Lung (tissue), 12 donors: ENCODE results near the gene STK33. TPM values are rescaled to one million over a fixed set of nuclear protein-coding genes. Genes with fewer than 3 reads are reported as not detected.

ENCODE experiments used
- ATAC-seq: fragments of 200-7000 bp; cut with Tn5 transposase; one replicate; pipeline ENCODE4 v1.9.1; 2020; ENCODE audit warnings: moderate number of reproducible peaks; ENCODE audit not compliant: insufficient read depth, low FRiP score
- DNase-seq, 3 donors: peaks; one replicate each; pipeline ENCODE4 v3.0.0-alpha.2; 2013 to 2017
- H3K27ac ChIP-seq, 2 donors: one replicate each; pipeline ENCODE4 v1.5.1; 2013; ENCODE audit warnings: mild to moderate bottlenecking in 2 of 2, moderate library complexity in 2 of 2, control low read depth in 1 of 2, inconsistent platforms in 1 of 2, low read depth in 1 of 2, low read length in 1 of 2
- H3K27me3 ChIP-seq, 3 donors: one replicate each; pipeline ENCODE4 v1.5.1; 2013; ENCODE audit warnings: low read length in 2 of 3; ENCODE audit not compliant: control insufficient read depth in 3 of 3, insufficient read depth in 3 of 3
- H3K36me3 ChIP-seq, 4 donors: one replicate each; pipeline ENCODE4 v1.5.1; 2013; ENCODE audit warnings: low read length in 4 of 4, mild to moderate bottlenecking in 1 of 4, moderate library complexity in 1 of 4; ENCODE audit not compliant: control insufficient read depth in 4 of 4, insufficient read depth in 4 of 4
- H3K4me1 ChIP-seq, 5 donors: one replicate each; pipeline ENCODE4 v1.5.1; 2013; ENCODE audit warnings: low read length in 5 of 5, mild to moderate bottlenecking in 2 of 5, moderate library complexity in 1 of 5; ENCODE audit not compliant: control insufficient read depth in 5 of 5, insufficient read depth in 5 of 5
- H3K4me3 ChIP-seq: one replicate; pipeline ENCODE4 v1.5.1; 2013; ENCODE audit warnings: mild to moderate bottlenecking, control low read depth, moderate library complexity
- H3K9ac ChIP-seq, 2 donors: one replicate each; pipeline ENCODE4 v1.5.1; 2013; ENCODE audit warnings: low read length in 2 of 2, control low read depth in 1 of 2; ENCODE audit not compliant: insufficient read depth in 1 of 2
- H3K9me3 ChIP-seq, 4 donors: one replicate each; pipeline ENCODE4 v1.5.1; 2013; ENCODE audit warnings: low read length in 3 of 4, mild to moderate bottlenecking in 1 of 4, moderate library complexity in 1 of 4; ENCODE audit not compliant: control insufficient read depth in 4 of 4, insufficient read depth in 3 of 4
- WGBS, 2 donors: extraction: QIAGEN DNeasy Blood & Tissue Kit; methylation state at CpG; one replicate each; pipeline ENCODE4 v1.1.7; 2013; 5-methylcytosine and 5-hydroxymethylcytosine counted together
- polyA plus RNA-seq, 2 donors: library from polyadenylated mRNA; stranded (reverse); fragments of 200-250 nt; gene quantifications; one replicate each; pipeline ENCODE4 v1.2.1, GENCODE V29; 2013
- total RNA-seq, 2 donors: library from RNA; depleted of rRNA in 1 of 2; stranded (reverse); fragments of >200 nt in 1 of 2; gene quantifications; one replicate each; pipeline ENCODE4 v1.2.1, GENCODE V29; 2014 to 2021
- TF ChIP-seq, protein P1 (sequence below): IDR thresholded peaks from 2 replicates; pipeline ENCODE4 v1.5.1; 2012; ENCODE audit warnings: mild to moderate bottlenecking; ENCODE audit errors: control extremely low read depth, extremely low read depth
- donor health status: control.
- donor health status: control.
- donor health status: Bipolar disorder and iron deficiency.
- donor health status: healthy.
- donor health status: DM: yes; HTN: yes; CAD: no.

The STK33 gene
- total and polyA plus RNA-seq, 4 donors = 9.5 to 36.5 (median 20.4) TPM

DNA sequence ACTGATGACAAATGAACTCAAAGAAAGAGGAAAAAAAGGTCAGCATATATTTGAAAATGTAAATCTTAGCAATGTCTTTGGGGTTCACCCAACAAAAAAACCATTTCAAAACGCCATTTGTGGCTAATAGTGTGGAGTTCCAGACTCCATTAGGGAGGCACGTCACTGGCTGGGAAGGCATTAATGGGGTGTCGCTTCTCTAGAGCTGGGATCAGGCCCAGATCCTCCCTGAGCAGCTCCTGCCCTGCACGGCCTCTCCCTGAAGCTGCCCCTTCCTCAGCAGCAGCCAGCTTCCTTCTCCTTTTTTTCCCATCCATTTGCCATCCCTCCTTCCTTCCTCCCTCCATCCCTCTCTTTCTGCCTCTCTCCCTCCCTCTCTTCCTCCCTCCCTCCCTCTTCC is 231.5 kb downstream of the STK33 start:
- whole genome bisulfite sequencing, 2 donors = 52 to 63% methylated on average over 4 of the region's 4 CpGs
- H3K9ac ChIP-seq = no peak overlapping the region
- peak in 2 of 3 donors; percentile 58 to 71 for DNase-seq

DNA sequence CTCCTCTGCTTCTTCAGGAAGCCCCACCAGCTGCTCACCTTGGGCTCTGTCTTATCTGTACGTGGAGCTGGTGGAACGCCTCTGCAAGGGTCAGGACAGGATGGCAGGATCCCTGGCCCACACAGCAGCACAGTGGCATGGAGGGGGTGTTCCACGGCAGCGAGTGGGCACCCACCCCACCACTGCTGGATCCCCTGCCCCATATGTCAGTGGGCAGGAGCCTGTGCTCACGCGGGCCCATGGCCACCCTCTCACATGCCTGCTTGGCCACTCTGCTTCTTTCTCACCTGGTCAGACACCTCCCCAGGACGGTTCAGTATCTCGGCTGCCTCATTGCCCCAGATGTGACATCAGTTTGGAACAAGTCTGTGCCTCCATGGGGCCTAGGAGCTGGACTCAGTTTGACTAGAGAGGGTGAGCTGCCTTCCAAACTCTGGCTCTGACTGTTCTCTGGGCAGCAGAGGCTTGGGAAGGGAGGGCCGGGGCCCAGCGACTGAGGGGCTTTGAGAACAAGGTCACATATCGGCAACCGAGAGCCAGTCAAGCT is 232.3 kb downstream of the STK33 start:
- DNase-seq = no peak

More for the DNA sequence above, 231.5 kb downstream of the STK33 start:
- no peaks in the 10 kb centered on the region for H3K27me3 ChIP-seq
- peaks cover 0 to 22% (median 1%) of the 10 kb centered on the region in 5 donors for H3K4me1 ChIP-seq
- TF ChIP-seq, protein P1, sequence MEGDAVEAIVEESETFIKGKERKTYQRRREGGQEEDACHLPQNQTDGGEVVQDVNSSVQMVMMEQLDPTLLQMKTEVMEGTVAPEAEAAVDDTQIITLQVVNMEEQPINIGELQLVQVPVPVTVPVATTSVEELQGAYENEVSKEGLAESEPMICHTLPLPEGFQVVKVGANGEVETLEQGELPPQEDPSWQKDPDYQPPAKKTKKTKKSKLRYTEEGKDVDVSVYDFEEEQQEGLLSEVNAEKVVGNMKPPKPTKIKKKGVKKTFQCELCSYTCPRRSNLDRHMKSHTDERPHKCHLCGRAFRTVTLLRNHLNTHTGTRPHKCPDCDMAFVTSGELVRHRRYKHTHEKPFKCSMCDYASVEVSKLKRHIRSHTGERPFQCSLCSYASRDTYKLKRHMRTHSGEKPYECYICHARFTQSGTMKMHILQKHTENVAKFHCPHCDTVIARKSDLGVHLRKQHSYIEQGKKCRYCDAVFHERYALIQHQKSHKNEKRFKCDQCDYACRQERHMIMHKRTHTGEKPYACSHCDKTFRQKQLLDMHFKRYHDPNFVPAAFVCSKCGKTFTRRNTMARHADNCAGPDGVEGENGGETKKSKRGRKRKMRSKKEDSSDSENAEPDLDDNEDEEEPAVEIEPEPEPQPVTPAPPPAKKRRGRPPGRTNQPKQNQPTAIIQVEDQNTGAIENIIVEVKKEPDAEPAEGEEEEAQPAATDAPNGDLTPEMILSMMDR = no peak
- H3K4me3 ChIP-seq = no peak overlapping the region
- ATAC-seq = no peak
- no peaks in the 10 kb centered on the region for H3K36me3 ChIP-seq
- no peak overlapping the region for H3K27ac ChIP-seq
- H3K9me3 ChIP-seq = no peaks in the 10 kb centered on the region

DNA sequence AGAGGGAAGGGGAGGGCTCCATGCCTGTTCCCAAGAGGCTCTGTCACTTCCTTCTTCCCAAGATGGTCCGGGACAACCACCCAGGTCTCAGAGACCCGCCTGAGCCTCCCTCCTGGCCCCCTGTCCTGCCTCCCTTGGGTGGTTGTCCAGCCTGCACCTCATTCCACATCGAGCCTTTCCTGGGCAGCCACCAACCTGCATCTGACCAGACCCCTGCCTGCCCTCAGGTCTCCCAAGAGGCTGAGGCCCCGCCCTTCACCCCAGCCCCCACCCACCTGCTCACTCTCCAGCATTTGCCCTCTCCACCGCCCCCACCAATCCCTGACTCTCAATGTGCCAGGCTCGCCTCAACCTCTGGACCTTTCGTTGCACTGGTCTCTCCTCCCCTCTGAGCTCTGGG is 232.8 kb downstream of the STK33 start:
- no peak overlapping the region for H3K27ac ChIP-seq
- TF ChIP-seq, protein P1 = no peak
- no peaks in the 10 kb centered on the region for H3K27me3 ChIP-seq
- DNase-seq = no peak
- no peak overlapping the region for H3K4me3 ChIP-seq
- 85 to 87% methylated on average over 7 of the region's 7 CpGs for WGBS, 2 donors
- no peak overlapping the region for H3K9ac ChIP-seq
- no peaks in the 10 kb centered on the region for H3K36me3 ChIP-seq
- peaks cover 0 to 35% (median 6%) of the 10 kb centered on the region in 5 donors for H3K4me1 ChIP-seq
- no peaks in the 10 kb centered on the region for H3K9me3 ChIP-seq
- ATAC-seq = no peak

More for the DNA sequence above, 232.3 kb downstream of the STK33 start:
- TF ChIP-seq, protein P1 = no peak
- H3K4me1 ChIP-seq = peaks cover 0 to 29% (median 3%) of the 10 kb centered on the region in 5 donors
- no peak overlapping the region for H3K27ac ChIP-seq
- no peaks in the 10 kb centered on the region for H3K36me3 ChIP-seq
- no peaks in the 10 kb centered on the region for H3K9me3 ChIP-seq
- no peak overlapping the region for H3K9ac ChIP-seq
- WGBS, 2 donors = 95 to 97% methylated on average over 12 of the region's 12 CpGs
- H3K27me3 ChIP-seq = no peaks in the 10 kb centered on the region
- ATAC-seq = no peak
- H3K4me3 ChIP-seq = no peak overlapping the region
